Measurements from ENCODE around the gene TCF19. TPM values are rescaled to one million over a fixed set of nuclear protein-coding genes. Genes with fewer than 3 reads are reported as not detected.

TCF19 gene
- total RNA-seq, 1 donor from 2014 or later: 5.9 TPM

GRCh38 chr6:31125586-31126363 is 32.6 kb upstream of the TCF19 start:
- DNase-seq (ENCODE audit: low spot score): no peak
- intact Hi-C loops (cut with DNase I): no loop called here
- ATAC-seq: no peak

DNA sequence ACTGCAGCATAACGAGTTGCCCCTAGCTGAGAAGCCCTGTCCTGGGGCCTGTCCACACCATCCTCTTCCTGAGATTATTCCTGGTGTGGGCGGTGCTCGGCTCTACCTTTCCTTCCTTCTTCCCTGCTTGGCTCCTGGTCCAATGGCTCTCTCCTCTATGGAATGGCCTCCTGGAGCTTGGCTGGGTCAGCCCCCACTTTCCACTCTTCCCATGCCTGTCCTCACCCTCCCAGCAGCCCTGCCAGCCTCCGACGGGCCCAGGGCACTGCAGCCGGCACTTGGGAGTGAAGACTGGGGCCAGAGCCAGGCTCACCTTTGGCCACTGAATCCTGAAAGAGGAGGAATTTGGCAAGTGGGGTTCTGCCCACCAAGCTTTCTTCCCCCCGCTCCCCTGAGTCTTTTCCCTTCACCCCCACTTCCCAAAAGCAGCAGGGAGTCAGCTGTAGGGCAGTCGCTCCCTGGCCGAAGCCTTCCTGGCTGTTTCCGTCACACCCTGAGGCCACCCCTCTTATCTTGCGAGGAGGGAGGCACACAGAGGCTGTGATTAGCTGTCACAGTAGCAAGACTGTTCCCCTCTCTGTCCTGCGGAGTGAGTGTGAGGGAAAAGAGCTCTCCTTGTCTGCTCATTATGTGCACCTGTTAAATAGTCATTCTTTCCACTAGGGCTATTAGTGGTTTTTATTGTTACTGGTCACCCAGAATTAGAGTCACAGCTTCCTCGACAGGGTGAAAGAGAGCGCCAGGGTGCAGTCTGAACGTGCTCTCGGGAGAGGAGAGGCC is 31.8 kb upstream of the TCF19 start:
- no peak for DNase-seq (ENCODE audit: low spot score)
- ATAC-seq: no peak
- intact Hi-C loops (cut with DNase I): no loop called here

GRCh38 chr6:31128093-31128676 is 30.2 kb upstream of the TCF19 start:
- ATAC-seq: no peak
- intact Hi-C loops (cut with DNase I): no loop called here

GRCh38 chr6:31129130-31129529 is 29.3 kb upstream of the TCF19 start:
- intact Hi-C loops (cut with DNase I): no loop called here

More at GRCh38 chr6:31128093-31128676, 30.2 kb upstream of the TCF19 start:
- DNase-seq (ENCODE audit: low spot score): peak; percentile 77

GRCh38 chr6:31130751-31131150 is 27.6 kb upstream of the TCF19 start:
- intact Hi-C loops (cut with DNase I): loop anchor here (10.0 kb wide), 1 partner anchor 64 kb away; no protein-coding TSS in a partner anchor
- DNase-seq (ENCODE audit: low spot score) (no peak), ATAC-seq (no peak)

More at GRCh38 chr6:31129130-31129529, 29.3 kb upstream of the TCF19 start:
- DNase-seq (ENCODE audit: low spot score) (no peak), ATAC-seq (no peak)

- ATAC-seq (no peak), DNase-seq (ENCODE audit: low spot score) (no peak)
- intact Hi-C loops (cut with DNase I): loop anchor here (10.0 kb wide), 1 partner anchor 63 kb away; no protein-coding TSS in a partner anchor
Observed at GRCh38 chr6:31131595-31131994, 26.8 kb upstream of the TCF19 start.

GRCh38 chr6:31132806-31133205 is 25.6 kb upstream of the TCF19 start:
- ATAC-seq (no peak), DNase-seq (ENCODE audit: low spot score) (no peak)
- intact Hi-C loops (cut with DNase I): loop anchor here (10.0 kb wide), 1 partner anchor 62 kb away; no protein-coding TSS in a partner anchor

DNA sequence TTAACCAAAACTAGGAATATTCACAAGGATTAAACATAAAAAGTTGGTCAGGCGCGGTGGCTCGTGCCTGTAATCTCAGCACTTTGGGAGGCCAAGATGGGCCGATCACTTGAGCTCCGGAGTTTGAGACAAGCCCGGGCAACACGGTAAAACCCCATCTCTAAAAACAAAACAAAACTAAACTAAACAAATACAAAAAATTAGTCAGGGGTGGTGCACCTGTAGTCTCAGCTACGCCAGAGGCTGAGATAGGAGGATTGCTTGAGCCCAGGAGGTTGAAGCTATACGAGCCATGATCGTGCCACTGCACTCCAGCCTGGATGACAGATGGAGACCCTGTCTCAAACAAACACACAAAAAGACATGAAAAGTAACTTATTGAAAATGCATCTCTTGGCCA is 22.7 kb upstream of the TCF19 start:
- ATAC-seq (no peak), DNase-seq (ENCODE audit: low spot score) (no peak)
- intact Hi-C loops (cut with DNase I): loop anchor here (5.0 to 10.0 kb wide), 2 partner anchors 59 to 232 kb away; no protein-coding TSS in a partner anchor

DNA sequence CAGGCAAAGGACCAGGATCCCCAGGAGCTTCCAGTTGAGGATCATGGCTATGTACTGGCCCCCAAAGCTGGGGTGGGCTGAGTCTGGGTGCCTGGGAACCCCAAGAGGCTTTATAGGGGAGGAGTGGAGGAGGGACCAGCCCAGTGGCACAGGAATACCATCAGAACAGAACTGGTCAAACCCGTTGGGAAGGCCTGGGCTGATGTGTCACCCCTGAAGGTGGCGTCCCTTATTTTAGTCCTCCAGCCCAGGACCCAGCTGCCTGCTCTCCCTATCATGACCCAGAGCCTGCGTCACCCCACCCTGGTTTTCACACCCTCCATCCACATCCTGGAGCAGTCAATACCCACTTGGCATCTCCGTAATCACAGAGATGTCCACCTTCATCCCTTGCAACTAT is 19.4 kb upstream of the TCF19 start, which contains the start of gene PSORS1C2:
Gene PSORS1C2, minus strand, starts transcription at position 85 of the 400 bp plus-strand sequence. Its CDS starts 40 bp downstream, at position 45.
- ATAC-seq: no peak
- DNase-seq (ENCODE audit: low spot score): no peak
- intact Hi-C loops (cut with DNase I): loop anchor here (5.0 to 10.0 kb wide), 2 partner anchors 56 to 228 kb away; no protein-coding TSS in a partner anchor

GRCh38 chr6:31139599-31139998 is 18.8 kb upstream of the TCF19 start:
- ATAC-seq: no peak
- intact Hi-C loops (cut with DNase I): loop anchor here (5.0 to 10.0 kb wide), 2 partner anchors 55 to 228 kb away; no protein-coding TSS in a partner anchor

GRCh38 chr6:31140643-31141042 is 17.7 kb upstream of the TCF19 start:
- ATAC-seq (no peak), DNase-seq (ENCODE audit: low spot score) (no peak)
- intact Hi-C loops (cut with DNase I): no loop called here

More at GRCh38 chr6:31139599-31139998, 18.8 kb upstream of the TCF19 start:
- DNase-seq (ENCODE audit: low spot score): no peak

GRCh38 chr6:31142361-31142761 is 16.0 kb upstream of the TCF19 start:
- intact Hi-C loops (cut with DNase I): no loop called here
- ATAC-seq: peak; percentile 76
- DNase-seq (ENCODE audit: low spot score): no peak

DNA sequence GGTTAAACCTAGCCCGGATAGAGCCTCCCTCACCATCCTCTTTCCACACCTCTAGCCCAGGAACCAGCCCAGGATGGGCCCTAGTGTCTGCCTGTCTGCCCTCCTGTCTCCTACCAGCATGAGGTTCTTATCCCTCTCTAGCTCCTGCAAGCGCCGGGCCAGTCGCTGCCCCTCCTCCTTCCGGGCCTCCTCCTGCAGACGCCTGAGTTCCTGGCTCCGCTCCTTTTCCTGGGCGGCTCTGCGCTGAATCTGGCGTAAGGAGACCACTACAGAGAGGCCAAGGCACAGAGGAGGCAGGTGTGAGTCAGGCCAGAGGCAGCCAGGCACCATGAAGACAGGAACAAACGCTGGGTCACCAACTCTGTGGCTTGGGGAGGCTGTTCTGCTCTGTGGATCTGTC is 15.2 kb upstream of the TCF19 start:
- ATAC-seq: peak; percentile 88
- intact Hi-C loops (cut with DNase I): no loop called here
- peak; percentile 78 for DNase-seq (ENCODE audit: low spot score)

GRCh38 chr6:31144296-31144969 is 14.0 kb upstream of the TCF19 start:
- intact Hi-C loops (cut with DNase I): no loop called here
- ATAC-seq (no peak), DNase-seq (ENCODE audit: low spot score) (no peak)

- no peak for ATAC-seq
- DNase-seq (ENCODE audit: low spot score): no peak
- intact Hi-C loops (cut with DNase I): no loop called here
Observed at GRCh38 chr6:31144970-31145340, 13.4 kb upstream of the TCF19 start.

- intact Hi-C loops (cut with DNase I): no loop called here
- no peak for ATAC-seq
- no peak for DNase-seq (ENCODE audit: low spot score)
Observed at GRCh38 chr6:31145386-31145785, 13.0 kb upstream of the TCF19 start.

- no peak for DNase-seq (ENCODE audit: low spot score)
- ATAC-seq: no peak
- intact Hi-C loops (cut with DNase I): no loop called here
Observed at GRCh38 chr6:31149827-31150447, 8.5 kb upstream of the TCF19 start.

DNA sequence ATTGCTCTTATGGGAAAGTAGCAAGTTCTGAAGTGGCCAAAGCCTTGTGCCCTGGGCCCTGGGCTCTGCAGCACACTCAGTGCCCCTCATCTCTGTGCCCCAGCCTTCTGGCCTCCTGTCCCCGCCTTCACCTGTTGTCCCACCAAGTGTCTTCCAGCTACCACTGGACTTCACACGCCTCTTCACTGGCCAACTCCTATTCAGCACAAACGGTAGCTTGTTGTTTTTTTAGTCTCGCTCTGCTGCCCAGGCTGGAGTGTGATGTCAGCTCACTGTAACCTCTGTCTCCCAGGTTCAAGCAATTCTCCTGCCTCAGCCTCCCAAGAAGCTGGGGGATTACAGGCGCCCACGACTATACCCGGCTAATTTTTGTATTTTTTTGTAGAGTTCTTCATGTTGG is 5.6 kb upstream of the TCF19 start:
- ATAC-seq: no peak
- DNase-seq (ENCODE audit: low spot score): no peak
- intact Hi-C loops (cut with DNase I): no loop called here
